Activated naive CD4-positive, alpha-beta T cell treated with anti-CD3 and anti-CD28 coated beads for 36 hours (primary cell): ENCODE measurements around the gene IL17RD. TPM values are rescaled to one million over a fixed set of nuclear protein-coding genes. Genes with fewer than 3 reads are reported as not detected.

Experiments used
- CTCF ChIA-PET: fragments of 350-600 bp; sonication (Branson Sonifier 250); formaldehyde crosslinking; loops from one replicate; lab custom pipeline; 2021; ENCODE audit warnings: antibody characterized with exemption; lab: Charles Lee
- DNase-seq: peaks from one replicate; pipeline ENCODE4 v3.0.0-alpha.2; 2020
- H3K27ac Mint-ChIP-seq: one replicate; pipeline ENCODE4 v1.8.0; 2021; ENCODE audit warnings: mild to moderate bottlenecking, mixed read lengths
- H3K27me3 Mint-ChIP-seq: one replicate; pipeline ENCODE4 v1.8.0; 2021; ENCODE audit warnings: low read depth, mixed read lengths
- H3K36me3 Mint-ChIP-seq: one replicate; pipeline ENCODE4 v1.8.0; 2021; ENCODE audit warnings: low read depth, mixed read lengths
- H3K4me1 Mint-ChIP-seq: one replicate; pipeline ENCODE4 v1.8.0; 2021; ENCODE audit warnings: low read depth, mixed read lengths
- H3K4me3 Mint-ChIP-seq: one replicate; pipeline ENCODE4 v1.8.0; 2021; ENCODE audit warnings: mild to moderate bottlenecking, moderate library complexity, mixed read lengths
- H3K9me3 Mint-ChIP-seq: one replicate; pipeline ENCODE4 v1.8.0; 2021; ENCODE audit warnings: mixed read lengths
- intact Hi-C: fragments of 100-400 bp; cut with micrococcal nuclease; formaldehyde crosslinking; loops from one replicate; pipeline ENCODE4 v1.15.1; 2023
- total RNA-seq, 2 experiments: library from RNA; stranded (reverse); gene quantifications; one replicate each; pipeline ENCODE4 v1.2.3, GENCODE V29; 2021

IL17RD gene
- total RNA-seq, 2 experiments from 2014 or later, result 0.02 TPM; not detected in 1

GRCh38 chr3:57120040-57120439 is 45.1 kb downstream of the IL17RD start:
- H3K36me3 Mint-ChIP-seq, result no peaks in the 10 kb centered on the region
- no peaks in the 10 kb centered on the region for H3K4me1 Mint-ChIP-seq
- DNase-seq, result no peak
- H3K27ac Mint-ChIP-seq, result no peak overlapping the region
- CTCF ChIA-PET, result no interaction called here
- H3K27me3 Mint-ChIP-seq, result peaks cover 2% of the 10 kb centered on the region
- no peaks in the 10 kb centered on the region for H3K9me3 Mint-ChIP-seq
- intact Hi-C loops, result no loop called here
- H3K4me3 Mint-ChIP-seq, result no peak overlapping the region

- no peaks in the 10 kb centered on the region for H3K4me1 Mint-ChIP-seq
- no peak overlapping the region for H3K27ac Mint-ChIP-seq
- peaks cover 4% of the 10 kb centered on the region for H3K27me3 Mint-ChIP-seq
- no peak overlapping the region for H3K4me3 Mint-ChIP-seq
- no peaks in the 10 kb centered on the region for H3K36me3 Mint-ChIP-seq
- intact Hi-C loops, result no loop called here
- DNase-seq, result no peak
- CTCF ChIA-PET, result no interaction called here
- no peaks in the 10 kb centered on the region for H3K9me3 Mint-ChIP-seq
Observed at GRCh38 chr3:57118254-57118653, 46.9 kb downstream of the IL17RD start.

DNA sequence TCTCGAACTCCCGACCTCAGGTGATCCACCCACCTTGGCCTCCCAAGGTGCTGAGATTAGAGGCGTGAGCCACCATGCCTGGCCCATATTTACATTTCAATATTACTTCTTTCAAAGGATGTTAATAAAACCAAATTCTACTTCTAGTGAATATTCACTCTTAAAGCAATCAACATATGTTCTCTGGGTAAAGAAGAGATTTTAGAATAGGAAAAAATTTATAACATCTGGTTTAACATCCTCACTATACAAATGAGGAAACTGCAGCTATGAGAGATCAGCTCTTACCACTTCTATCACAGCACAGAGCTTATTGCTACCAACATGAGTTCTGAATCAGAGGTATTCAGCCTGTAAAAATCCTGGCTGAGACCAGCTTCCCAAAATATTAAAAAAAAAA is 48.7 kb downstream of the IL17RD start:
- peaks cover 4% of the 10 kb centered on the region for H3K27me3 Mint-ChIP-seq
- H3K27ac Mint-ChIP-seq, result no peak overlapping the region
- DNase-seq, result no peak
- no peak overlapping the region for H3K4me3 Mint-ChIP-seq
- CTCF ChIA-PET, result interaction anchor here (1.1 kb wide), 1 partner anchor 16 kb away, joined by 4 read pairs; no protein-coding TSS in a partner anchor
- no peaks in the 10 kb centered on the region for H3K36me3 Mint-ChIP-seq
- H3K4me1 Mint-ChIP-seq, result no peaks in the 10 kb centered on the region
- H3K9me3 Mint-ChIP-seq, result no peaks in the 10 kb centered on the region
- intact Hi-C loops, result no loop called here

- peak; percentile 10 for DNase-seq
- Mint-ChIP-seq H3K4me3 (no peak overlapping the region), H3K4me1 (no peaks in the 10 kb centered on the region), H3K36me3 (no peaks in the 10 kb centered on the region), H3K9me3 (no peaks in the 10 kb centered on the region), H3K27me3 (peaks cover 2% of the 10 kb centered on the region), H3K27ac (no peak overlapping the region)
- intact Hi-C loops, result no loop called here
- CTCF ChIA-PET, result interaction anchor here (0.6 to 1.2 kb wide), 3 partner anchors 11 to 964 kb away, joined by 3 to 4 read pairs (median 3); no protein-coding TSS in a partner anchor
Observed at GRCh38 chr3:57112206-57112605, 52.9 kb downstream of the IL17RD start.

- no peak for DNase-seq
- Mint-ChIP-seq H3K4me3 (no peak overlapping the region), H3K9me3 (no peaks in the 10 kb centered on the region), H3K4me1 (no peaks in the 10 kb centered on the region), H3K27ac (no peak overlapping the region), H3K27me3 (peaks cover 2% of the 10 kb centered on the region), H3K36me3 (no peaks in the 10 kb centered on the region)
- CTCF ChIA-PET, result interaction anchor here (0.7 to 1.2 kb wide), 3 partner anchors 10 to 15 kb away, joined by 3 to 4 read pairs (median 4); no protein-coding TSS in a partner anchor
- intact Hi-C loops, result no loop called here
Observed at GRCh38 chr3:57110798-57111197, 54.4 kb downstream of the IL17RD start.

DNA sequence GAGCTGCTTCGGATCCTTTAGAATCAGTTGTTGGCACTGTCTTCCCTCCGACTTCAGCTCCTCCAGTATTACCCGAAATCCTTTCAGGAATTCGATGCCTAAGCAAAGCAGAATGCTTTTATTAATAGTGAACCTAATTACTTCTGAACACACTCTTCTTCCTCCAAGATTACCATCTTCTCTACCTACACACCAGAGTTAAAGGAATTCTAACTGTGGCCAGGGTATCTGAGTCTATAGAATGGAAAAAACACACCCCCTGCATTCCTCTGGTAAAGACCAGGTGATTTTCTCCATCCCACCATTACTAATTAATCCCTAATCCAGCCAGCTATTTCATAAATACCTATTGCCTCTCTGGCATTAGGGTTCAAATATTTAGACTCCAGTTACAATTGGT is 54.9 kb downstream of the IL17RD start:
- Mint-ChIP-seq H3K9me3 (no peaks in the 10 kb centered on the region), H3K36me3 (no peaks in the 10 kb centered on the region), H3K27ac (no peak overlapping the region), H3K27me3 (peaks cover 2% of the 10 kb centered on the region), H3K4me3 (no peak overlapping the region), H3K4me1 (no peaks in the 10 kb centered on the region)
- CTCF ChIA-PET, result interaction anchor here (0.7 to 1.2 kb wide), 2 partner anchors 9 to 11 kb away, joined by 3 to 4 read pairs; no protein-coding TSS in a partner anchor
- intact Hi-C loops, result no loop called here
- DNase-seq, result no peak

GRCh38 chr3:57109437-57110199 is 55.5 kb downstream of the IL17RD start:
- CTCF ChIA-PET, result interaction anchor here (1.2 kb wide), 1 partner anchor 10 kb away, joined by 4 read pairs; no protein-coding TSS in a partner anchor
- Mint-ChIP-seq H3K36me3 (no peaks in the 10 kb centered on the region), H3K4me3 (no peak overlapping the region), H3K27ac (no peak overlapping the region), H3K27me3 (peaks cover 2% of the 10 kb centered on the region), H3K4me1 (no peaks in the 10 kb centered on the region), H3K9me3 (no peaks in the 10 kb centered on the region)
- intact Hi-C loops, result loop anchor here (10.0 kb wide), 2 partner anchors 295 to 745 kb away; no protein-coding TSS in a partner anchor
- DNase-seq, result no peak

- Mint-ChIP-seq H3K36me3 (no peaks in the 10 kb centered on the region), H3K27me3 (no peaks in the 10 kb centered on the region), H3K9me3 (no peaks in the 10 kb centered on the region), H3K27ac (no peak overlapping the region), H3K4me3 (no peak overlapping the region), H3K4me1 (no peaks in the 10 kb centered on the region)
- CTCF ChIA-PET, result no interaction called here
- no peak for DNase-seq
- intact Hi-C loops, result loop anchor here (10.0 kb wide), 2 partner anchors 296 to 746 kb away; no protein-coding TSS in a partner anchor
Observed at GRCh38 chr3:57108684-57109083, 56.5 kb downstream of the IL17RD start.

DNA sequence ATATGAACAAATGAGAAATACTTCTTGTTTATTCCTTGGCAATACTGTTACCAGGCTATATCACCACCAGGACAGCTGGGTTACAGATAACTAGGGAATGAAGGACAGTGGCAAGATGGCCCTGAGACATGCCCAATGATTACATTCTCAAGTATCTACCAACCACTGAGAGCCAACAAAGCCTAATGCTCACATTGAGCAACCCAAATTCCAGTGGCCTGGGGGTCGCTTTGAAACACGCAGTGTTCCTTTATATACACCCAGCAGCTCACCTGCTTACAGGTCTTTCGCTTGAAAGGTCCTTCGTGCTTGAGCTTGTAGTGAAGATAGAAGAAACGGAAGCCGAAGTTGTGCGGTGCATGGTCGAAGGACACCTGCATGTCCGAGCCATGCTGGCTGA is 59.6 kb downstream of the IL17RD start:
- H3K9me3 Mint-ChIP-seq, result no peaks in the 10 kb centered on the region
- H3K27ac Mint-ChIP-seq, result no peak overlapping the region
- intact Hi-C loops, result loop anchor here (10.0 kb wide), 2 partner anchors 299 to 749 kb away; no protein-coding TSS in a partner anchor
- no peaks in the 10 kb centered on the region for H3K27me3 Mint-ChIP-seq
- no peak overlapping the region for H3K4me3 Mint-ChIP-seq
- H3K4me1 Mint-ChIP-seq, result no peaks in the 10 kb centered on the region
- no peaks in the 10 kb centered on the region for H3K36me3 Mint-ChIP-seq
- CTCF ChIA-PET, result interaction anchor here (0.5 to 1.3 kb wide), 2 partner anchors 8 to 9 kb away, joined by 3 read pairs; no protein-coding TSS in a partner anchor
- no peak for DNase-seq

DNA sequence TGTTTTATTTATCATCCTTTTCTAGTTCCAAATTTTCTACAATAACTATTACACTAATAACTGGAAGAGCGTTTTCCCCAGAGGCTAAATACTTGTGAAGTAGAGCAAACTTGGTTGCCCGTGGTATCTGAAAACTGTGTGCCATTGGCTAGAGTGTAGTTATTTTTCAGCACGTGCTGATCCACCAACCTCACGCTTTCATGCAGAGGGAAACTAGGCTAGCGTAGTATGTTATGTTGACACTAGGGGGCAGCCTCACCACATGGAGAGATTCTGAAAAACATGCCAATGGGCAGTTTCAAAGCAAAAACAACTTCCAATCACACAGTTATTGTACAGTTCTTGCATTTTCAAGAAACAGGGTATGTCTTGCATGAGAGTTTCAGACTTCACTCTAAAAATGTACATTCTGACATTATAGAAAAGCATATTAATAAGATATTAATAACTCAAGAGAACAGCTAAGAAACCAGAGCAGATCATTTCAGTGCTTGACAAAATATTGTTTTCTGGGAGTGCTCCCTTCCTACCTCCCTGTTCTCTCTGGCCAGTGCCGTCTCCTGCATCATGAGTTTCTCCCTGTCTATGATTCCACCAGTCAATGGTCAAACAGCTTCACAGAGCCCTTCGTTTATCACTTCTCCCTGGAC is 65.0 kb downstream of the IL17RD start:
- Mint-ChIP-seq H3K9me3 (no peaks in the 10 kb centered on the region), H3K27ac (no peak overlapping the region), H3K4me3 (no peak overlapping the region), H3K27me3 (no peaks in the 10 kb centered on the region), H3K4me1 (no peaks in the 10 kb centered on the region), H3K36me3 (no peaks in the 10 kb centered on the region)
- intact Hi-C loops, result loop anchor here (1.0 to 10.0 kb wide), 5 partner anchors 63 to 755 kb away; partner anchors contain the start of gene APPL1
- CTCF ChIA-PET, result interaction anchor here (0.6 to 3.4 kb wide), 24 partner anchors 10 to 905 kb away, joined by 3 to 9 read pairs (median 3); no protein-coding TSS in a partner anchor
- peak; percentile 84 for DNase-seq

- CTCF ChIA-PET, result interaction anchor here (1.0 to 3.4 kb wide), 3 partner anchors 12 to 123 kb away, joined by 3 to 9 read pairs (median 4); no protein-coding TSS in a partner anchor
Observed at GRCh38 chr3:57098418-57099310, 66.5 kb downstream of the IL17RD start.

More at GRCh38 chr3:57098418-57099310, 66.5 kb downstream of the IL17RD start:
- no peaks in the 10 kb centered on the region for H3K36me3 Mint-ChIP-seq
- no peaks in the 10 kb centered on the region for H3K27me3 Mint-ChIP-seq
- intact Hi-C loops, result loop anchor here (5.0 kb wide), 1 partner anchor 101 kb away; no protein-coding TSS in a partner anchor
- DNase-seq, result no peak
- no peak overlapping the region for H3K4me3 Mint-ChIP-seq
- H3K4me1 Mint-ChIP-seq, result no peaks in the 10 kb centered on the region
- H3K27ac Mint-ChIP-seq, result no peak overlapping the region
- no peaks in the 10 kb centered on the region for H3K9me3 Mint-ChIP-seq
